AG08395 (cell line): ENCODE measurements around the gene NR0B1.

Experiments
- DNase-seq: peaks from one replicate; pipeline ENCODE4 v3.0.0; 2012; ENCODE audit warnings: mixed read lengths, low spot score

Gene NR0B1

DNA sequence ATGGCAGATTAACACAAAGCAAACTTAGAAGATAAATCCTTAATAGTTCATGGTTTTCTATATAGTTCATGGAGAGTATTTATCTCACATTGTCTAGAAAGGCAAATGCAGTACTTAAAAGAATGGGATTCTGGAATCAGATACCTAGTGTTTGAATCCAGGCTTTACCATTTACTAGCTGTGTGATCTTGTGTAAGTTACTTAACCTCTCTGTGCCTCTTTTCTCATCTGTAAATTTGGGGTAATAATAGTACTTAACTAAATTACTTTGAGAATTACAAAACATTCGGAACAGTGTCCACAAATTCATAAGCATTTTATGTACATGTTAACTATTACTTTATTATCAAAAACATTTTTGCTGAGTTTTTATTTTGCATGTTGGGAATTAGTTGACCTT is 46.4 kb downstream of the NR0B1 start:
- DNase-seq, result no peak

GRCh38 chrX:30261012-30261411 is 48.2 kb downstream of the NR0B1 start:
- DNase-seq, result no peak

- no peak for DNase-seq
Observed at GRCh38 chrX:30259927-30260326, 49.3 kb downstream of the NR0B1 start.
